Activated CD8-positive, alpha-beta memory T cell treated with anti-CD3 and anti-CD28 coated beads for 4 hours (primary cell): Measurements from ENCODE around the gene CD82.

Source experiments
- DNase-seq, 2 donors: peaks; one replicate each; pipeline ENCODE4 v3.0.0-alpha.2; 2020; ENCODE audit warnings: low read depth in 2 of 2

The CD82 gene

DNA sequence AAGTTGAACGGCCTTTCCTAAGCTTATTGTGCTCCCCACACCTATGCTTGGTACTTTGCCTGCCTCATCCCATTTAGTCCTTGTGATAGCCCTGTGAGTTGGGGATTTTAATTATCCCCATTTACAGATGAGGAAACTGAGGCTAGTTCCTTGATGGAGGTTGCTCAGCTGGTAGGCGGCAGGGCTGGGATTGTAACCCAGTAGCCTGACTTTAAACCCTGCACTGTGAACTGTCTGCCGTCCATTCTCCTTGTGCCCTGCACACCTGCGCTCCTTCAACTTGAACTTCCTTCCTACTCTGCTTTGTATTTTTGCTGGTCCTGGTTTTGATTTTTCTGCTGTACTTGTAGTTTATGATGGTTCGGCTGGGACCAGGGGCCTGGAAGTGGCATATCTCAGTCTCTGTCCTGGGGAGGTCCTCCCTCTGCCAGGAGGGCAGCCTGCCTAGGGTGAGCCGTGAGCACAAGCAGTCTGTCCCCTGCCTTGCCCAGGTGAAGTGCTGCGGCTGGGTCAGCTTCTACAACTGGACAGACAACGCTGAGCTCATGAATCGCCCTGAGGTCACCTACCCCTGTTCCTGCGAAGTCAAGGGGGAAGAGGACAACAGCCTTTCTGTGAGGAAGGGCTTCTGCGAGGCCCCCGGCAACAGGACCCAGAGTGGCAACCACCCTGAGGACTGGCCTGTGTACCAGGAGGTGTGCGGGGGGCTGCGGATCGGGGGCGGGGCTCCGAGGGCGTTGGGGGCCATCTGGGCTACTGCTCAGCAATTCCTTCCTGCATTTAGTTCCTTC is 52.4 kb downstream of the CD82 start:
- no peak for DNase-seq

DNA sequence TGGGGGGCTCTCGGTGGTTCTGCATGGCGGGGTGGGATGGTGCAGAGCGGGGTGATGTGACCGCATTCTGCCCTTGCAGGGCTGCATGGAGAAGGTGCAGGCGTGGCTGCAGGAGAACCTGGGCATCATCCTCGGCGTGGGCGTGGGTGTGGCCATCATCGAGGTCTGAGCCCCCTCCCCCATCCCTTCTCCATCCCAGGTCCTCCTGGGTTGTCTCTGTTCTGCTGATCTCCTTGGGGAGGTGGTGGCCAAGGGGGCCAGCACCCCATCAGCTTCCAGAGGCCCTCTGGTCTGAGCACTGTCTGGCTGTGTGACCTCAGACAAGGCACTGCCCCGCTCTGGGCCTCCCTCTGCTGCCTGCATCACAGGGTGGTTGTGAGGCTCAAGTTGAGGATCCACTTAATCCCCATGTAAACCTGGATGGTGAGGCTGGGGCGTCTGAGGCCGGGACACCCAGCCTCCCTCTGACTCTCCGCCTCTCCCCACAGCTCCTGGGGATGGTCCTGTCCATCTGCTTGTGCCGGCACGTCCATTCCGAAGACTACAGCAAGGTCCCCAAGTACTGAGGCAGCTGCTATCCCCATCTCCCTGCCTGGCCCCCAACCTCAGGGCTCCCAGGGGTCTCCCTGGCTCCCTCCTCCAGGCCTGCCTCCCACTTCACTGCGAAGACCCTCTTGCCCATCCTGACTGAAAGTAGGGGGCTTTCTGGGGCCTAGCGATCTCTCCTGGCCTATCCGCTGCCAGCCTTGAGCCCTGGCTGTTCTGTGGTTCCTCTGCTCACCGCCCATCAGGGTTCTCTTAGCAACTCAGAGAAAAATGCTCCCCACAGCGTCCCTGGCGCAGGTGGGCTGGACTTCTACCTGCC is 53.3 kb downstream of the CD82 start:
- no peak for DNase-seq

DNA sequence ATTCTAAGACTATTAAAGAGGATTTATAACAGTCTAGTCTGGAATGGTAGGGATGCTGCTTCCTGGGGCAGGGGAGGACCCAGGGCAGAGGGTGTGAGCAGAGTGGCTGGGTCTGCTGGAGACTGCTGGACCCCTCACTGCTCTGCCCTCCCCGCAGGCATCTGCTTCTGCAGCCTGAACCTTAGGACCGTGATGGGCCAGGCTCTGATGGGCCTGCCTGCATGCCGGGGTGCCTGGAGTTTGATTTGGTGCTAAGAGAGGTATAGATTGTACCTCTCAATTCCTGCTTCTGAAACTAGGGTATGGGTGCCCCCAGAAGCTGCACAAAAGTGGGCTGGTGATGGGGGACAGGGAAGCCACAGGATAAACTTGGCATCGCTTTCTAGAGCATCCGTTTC is 54.9 kb downstream of the CD82 start:
- DNase-seq, result no peak

DNA sequence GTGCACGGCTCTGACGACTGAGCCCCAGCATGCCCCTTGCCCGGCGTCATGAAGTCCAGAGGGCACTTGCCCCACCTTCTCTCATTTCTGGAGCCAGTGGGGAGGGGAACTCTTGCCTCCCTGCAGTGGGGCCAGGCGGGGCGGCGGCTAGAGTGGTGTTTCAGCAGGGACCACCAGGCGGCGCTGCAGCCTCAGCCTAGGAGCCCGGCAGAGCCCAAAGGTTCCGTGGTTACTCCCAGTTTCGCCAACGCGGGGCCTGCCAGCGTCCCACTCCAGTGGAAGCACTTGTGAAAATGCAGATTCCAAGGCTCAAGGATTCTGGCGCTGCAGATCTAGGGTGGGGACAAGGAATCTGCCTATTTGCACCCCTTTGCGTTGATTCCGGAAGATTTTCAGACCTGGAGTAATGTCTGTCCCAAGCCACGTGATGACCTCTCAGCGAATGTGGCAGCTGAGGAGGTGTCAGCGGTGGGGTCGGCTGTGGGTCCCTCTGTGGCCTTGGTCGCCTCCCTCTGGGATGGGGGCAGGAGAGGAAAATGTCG is 55.7 kb downstream of the CD82 start:
- no peak for DNase-seq

DNA sequence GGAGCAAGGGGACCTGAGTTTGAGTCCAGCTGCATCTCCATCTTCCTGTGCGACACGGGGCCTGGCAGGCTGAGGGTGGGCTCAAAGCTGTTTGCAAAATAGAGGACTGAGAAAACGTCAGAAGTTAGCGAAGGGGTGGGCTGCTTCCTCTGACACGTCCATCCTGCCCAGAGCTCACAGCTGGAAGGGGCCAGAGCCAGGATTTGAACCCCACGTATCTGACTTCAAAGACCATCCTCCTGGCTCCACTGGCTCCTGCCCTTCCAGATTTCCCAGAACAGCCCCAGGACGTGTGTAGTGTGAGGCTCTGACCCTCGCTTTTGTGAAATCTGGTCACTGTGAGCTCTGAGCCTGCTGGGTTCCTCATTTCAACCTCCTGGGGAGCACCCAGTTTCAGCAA is 56.3 kb downstream of the CD82 start:
- DNase-seq, result no peak

DNA sequence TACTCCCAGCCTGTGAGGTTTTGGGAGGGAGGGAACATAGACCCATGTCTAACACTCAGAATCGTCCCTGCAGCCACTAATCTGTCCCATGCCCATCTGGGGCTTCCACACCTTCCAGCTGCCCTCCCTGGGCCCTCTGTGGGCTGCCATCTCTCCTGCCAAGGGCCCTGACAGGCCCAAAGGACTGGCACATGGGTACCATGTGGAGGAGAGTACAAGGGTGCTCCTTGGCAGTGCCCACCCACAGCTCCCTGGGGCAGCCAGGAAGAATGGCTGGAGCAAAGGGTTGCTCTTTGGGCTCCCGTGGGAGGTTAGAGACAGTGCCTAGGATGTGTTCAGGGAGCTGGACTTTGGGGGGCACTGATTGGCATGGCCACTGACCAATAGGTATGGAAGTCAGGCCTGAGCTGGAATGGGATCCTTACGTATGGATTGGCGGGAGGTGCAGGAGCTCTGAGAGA is 56.8 kb downstream of the CD82 start:
- no peak for DNase-seq

DNA sequence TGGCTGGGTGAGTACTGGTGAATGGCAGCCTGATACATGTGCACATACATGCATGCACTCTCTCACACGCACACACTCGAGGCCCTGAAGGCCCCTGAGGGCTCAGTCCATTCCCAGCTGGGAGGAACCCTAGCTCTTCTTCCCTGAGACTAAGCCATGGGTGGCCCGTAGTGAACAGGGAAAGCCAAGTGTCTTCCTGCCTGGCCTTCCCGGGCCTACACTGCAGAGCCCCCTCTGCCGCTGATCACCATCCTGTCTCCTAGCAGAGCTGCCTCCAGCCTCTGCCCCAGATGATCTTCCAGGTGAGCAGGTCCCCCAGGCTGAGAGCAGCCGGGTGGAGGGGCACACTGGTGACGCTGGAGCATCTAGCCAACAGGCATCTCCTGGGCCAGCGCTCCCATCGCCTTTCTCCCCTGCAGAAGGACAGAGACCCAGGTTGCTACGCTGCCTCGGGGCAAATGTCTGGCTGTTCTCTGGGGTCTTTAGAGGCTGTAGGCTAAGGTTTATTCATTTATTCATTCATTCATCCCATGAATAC is 57.3 kb downstream of the CD82 start:
- DNase-seq, result no peak

DNA sequence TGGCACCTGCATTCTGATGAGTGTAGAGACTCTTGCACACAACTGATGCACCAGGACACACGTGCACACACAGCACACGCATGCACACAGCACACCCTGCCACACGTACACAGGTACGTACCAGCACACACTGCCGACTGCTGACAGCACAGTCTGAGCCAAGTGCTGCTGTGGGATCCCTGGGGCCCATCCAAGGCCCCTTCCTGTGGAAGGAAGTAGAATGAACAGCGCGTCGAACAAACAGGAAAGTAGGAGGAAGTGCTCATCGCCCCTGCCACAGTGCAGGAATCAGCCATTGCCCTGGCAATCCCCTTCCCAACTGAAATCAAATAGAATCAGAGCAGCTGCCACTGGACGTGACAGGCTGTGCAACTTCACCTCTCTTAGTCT is 57.9 kb downstream of the CD82 start:
- DNase-seq, result no peak

DNA sequence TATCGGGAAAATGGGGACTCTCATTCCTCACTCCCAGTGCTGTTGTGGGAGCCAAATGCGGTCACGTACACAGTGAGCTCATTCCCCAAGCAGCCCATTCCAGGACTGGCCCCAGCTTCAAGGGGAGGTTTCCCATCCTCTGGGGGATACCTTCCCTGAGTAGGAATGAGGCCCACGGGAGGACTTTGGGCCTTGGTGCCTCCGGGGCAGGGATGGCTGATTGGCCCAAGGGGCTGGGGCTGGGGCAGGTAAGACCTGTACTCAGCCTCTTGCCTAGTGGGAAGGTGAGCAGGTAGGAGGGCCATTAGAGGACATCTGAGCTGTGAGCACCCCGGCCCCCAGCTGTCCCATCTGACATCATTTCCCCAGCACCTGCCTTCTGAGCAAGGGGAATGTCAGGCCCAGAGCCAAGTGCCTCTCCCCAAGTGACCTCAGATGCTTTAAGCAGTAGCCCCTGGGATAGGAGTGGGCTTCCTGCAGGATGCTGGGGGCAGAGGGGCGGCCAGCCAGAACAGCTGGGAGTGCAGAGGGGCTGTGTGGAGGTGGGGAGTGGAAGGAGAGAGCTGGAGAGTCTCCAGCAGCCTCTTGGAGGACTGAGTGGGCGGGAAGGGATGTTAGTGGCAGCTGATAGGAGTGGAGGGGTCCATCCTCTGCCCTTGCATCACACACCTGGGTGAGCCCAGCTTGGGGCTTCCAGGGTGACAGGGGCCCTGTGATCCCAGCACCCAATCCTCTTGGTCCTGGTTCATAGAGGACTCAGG is 58.4 kb downstream of the CD82 start:
- no peak for DNase-seq

DNA sequence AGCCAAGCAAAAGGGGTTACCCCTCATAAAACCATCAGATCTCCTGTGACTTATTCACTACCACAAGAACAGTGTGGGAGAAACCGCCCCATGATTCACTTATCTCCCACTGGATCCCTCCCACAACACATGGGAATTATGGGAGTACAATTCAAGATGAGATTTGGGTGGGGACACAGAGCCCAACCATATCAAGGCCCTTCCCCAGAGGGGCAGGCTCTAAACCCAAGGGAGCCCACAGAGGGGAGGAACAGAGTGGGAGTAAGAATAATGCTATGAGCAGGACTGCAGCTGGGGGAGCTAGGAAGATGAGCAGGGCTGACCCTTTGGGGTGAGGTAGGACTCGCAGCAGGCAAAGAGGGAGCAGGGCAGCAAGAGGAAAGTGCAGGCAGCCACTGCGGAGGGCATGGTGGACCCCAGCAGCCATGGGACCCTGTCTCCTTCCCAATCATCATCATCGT is 59.3 kb downstream of the CD82 start:
- no peak for DNase-seq

DNA sequence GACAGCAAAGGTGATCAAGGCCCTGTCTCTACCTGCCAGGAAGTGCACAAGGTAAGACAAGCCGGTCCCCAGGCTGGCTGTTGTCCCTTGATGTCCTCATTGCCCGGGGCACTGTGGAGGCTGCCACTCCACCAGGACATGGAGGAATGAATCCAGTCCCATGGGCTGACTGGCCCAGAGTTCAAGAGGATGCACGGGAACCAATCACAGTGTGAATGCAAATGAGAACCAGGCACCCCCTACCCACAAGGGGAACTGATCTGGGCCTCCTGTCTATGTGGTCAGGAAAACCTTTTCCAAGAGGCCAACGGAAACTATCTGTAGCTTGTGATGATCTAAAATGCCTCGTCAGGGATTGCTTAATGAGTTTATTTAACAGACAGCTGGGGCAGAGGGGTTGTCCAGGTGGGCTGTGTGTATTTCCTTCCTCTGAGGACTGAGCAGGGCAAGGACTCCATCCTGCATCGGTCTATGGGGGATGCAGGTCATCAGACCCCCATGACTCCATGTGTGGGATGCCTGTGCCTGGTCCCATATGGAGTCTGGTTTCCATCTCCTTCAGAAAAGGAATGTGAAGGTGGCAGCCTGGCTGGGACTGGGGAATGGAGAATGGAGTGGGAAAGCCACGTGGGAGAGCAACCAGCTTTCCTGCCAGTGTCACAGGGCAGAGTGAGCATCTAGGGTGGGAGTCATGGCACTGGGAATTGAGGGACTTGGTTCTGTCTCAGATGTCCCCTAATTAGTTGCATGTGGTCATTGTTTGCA is 60.5 kb downstream of the CD82 start:
- no peak for DNase-seq

DNA sequence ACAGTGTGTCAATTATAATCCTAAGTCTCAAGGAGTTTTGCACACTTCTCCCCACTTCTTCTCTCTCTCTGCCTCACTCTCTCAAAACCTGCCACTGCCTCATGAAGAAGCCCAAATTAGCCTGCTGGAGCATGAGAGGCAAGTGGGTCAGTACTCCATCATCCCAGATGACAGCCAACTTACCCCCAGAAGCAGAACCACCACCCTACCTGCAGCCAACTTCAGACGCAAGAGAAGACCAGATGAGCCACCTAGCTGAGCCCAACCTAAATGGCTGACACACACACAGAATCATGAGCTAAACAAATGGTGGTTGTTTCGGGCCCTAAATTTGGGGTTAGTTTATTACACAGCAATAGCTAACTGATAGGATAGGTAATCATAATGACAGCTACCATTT is 61.2 kb downstream of the CD82 start:
- no peak for DNase-seq

DNA sequence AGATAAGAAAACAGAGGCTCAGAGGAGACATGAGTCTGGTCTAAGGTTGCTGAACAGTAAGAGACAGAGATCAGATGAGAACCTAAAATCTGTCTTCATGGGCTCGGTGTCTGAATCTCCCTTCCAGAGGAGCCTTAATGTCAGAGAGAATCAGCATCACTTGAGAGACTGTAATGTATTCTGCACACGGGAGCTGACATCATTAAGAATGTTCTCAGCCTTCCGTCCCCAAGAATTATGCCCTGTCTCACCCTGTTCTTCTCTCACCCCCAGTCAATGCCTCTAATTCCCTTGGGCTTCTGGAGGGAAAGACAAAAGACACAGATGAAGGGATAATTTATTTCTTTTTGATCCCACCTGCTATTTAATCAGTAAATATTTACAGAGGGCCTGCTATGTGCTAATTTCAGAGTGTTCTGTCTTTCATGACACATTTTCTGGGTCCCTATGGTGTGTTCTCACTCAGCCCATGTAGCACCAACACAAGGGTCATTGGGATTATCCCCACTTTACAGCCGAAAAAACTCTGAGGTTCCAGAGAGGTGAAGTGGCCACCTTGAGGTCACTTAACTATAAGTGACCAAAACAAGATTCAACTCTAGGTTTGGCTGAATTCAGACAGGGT is 61.8 kb downstream of the CD82 start:
- no peak for DNase-seq

DNA sequence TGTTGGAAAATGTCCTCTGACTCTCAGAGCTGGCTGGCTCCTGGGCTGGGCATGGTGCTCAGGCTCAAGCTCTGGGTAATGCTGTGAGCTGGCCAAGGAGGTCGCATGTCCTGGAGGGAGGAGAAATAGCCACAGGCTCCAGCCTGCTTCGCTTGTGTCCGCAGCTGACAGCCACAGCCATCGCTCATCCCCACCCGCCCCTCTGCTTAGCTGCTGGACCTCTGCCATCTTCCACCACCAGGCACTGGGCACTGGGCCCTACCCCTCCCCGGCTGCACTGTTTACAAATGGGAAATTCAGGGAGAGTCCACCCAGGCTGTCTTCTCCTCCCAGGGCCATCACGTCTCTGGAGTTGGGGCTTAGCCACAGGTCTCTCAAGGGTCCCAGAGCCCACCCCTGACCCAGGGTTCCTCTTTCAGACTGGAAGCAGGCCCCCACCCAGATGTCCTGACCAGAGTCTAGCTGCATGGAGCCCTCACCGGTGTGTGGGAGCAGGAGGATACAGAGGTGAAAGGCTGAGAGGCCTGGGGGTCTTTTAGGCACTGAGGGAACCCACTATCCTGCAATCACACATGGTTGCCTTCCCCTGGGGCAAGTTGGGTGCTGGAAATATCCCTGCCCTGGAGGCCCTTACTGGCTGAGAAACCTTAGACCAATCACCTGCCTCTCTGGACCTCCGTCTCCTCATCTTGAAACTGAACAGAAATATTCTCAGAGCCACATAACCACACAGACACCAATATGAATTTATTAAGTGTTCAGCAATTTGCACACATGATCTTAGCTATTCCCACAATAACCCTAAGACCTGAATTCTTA is 62.7 kb downstream of the CD82 start:
- no peak for DNase-seq

DNA sequence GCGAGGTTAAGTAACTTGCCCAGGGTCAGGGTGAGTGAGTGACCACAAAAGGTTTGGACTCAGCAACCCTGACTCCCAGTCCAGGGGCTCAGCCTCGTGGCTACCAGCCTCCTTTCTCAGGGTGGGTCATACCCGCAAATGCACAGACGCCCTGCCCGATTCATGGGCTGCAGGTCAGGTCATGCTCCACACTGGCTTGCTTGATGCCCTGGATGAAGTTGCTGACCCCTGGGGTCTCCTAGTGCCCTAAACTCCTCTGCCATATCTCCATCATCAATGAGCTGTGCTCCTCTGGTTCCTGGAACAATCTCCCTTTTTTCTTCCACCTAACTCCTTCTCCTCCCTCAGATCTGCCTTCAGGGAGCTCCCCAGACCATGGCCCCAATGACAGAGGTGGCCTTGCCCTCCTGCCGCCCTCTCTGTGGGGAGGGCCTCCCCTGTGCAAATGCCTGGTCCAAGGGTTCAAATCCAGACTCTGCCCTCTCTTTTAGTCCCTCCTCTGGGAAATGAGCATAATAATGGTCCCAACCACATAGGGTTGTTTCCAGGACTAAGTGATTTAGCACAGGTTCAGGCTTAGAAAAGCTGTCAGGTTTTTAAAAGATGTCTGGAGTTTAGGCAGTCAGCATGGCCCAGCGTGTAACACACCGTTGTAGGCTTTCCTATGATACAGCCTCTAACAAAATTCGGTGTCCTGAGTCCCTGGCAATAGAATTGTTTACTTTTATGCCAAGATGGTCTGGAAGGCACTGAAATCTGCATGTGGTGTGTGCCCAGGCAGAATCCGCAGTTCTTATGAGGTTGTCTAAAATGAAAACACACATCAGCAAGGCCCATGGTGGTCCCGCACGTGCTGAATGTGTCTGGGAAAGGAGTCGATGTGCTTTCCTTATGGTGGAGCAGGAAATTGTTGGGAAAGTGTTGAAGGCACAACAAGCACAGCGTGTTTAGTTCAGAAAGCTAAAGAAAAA is 63.6 kb downstream of the CD82 start:
- DNase-seq, result no peak

DNA sequence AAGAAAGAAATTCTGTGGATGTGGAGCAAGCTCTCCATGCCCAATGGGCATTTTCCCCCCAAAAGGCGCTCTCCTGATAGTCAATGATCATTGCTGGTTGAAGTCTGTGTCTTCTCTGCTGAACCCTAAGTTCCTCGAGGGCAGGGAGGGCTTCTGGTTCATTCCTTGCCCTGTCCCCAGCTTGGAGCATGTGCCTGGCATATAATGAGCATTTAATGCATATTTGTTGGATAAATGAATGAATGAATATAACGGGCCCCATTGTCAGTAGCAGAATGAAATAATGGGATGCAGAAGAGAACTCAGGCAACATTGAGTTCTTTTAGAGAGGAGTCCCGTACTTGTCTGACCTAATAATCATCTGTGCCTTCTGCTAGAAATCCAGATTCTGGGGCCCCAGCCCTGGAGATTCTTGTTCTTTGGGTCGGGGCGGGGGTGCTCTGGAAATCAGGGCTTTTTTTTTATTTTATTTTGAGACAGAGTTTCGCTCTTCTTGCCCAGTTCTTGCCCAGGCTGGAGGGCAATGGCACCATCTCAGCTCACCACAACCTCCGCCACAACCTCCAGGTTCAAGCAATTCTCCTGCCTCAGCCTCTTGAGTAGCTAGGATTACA is 64.4 kb downstream of the CD82 start:
- no peak for DNase-seq

DNA sequence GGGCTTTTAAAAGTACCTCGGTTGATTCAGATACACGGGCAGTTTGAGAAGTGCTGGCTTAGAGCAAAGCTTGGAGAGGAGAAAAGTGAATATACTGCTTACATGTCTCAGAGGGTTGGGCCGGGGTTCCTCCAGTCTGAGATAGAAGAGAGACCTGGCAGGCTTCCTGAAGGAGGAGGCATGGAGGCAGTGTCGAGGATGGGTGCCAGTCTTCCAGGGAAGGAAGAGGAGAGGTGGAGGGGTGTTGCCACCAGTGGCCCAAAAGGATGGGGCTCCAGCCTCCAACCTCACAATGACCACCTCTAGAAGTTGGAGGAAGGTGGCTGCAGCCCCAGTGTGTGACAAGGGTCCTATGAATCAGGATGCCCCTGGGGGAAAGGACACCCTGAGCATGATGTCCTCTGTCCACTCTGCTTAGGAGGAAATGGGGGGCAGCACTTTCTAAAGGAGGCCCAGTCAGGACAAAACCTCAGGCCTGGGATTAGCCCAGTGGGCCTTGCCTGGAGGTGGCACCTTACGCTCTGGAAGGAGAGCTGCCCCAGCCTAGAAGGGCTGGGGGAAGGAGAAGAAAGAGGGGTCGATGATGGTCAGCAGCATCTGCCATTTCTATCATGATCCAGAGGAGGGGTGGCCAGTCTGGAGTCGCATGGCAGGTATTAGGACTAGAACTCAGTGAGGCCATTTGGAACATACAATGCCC is 65.2 kb downstream of the CD82 start:
- DNase-seq, result no peak
